Brain microvascular endothelial cell (primary cell): ENCODE data around the gene SKIDA1.

Source experiments
- DNase-seq: peaks from one replicate; pipeline ENCODE4 v3.0.0-alpha.2; 2020
- H3K27ac ChIP-seq: fragments of 250-450 bp; sonication (Bioruptor Pico); 2 replicates; pipeline ENCODE4 v1.5.1; 2020; ENCODE audit warnings: mild to moderate bottlenecking, moderate library complexity
- H3K27me3 ChIP-seq: fragments of 250-450 bp; sonication (Bioruptor Pico); replicated peaks from 2 replicates; pipeline ENCODE4 v1.5.1; 2020; ENCODE audit warnings: mild to moderate bottlenecking
- H3K36me3 ChIP-seq: fragments of 250-450 bp; sonication (Bioruptor Pico); replicated peaks from 2 replicates; pipeline ENCODE4 v1.5.1; 2020; ENCODE audit warnings: mild to moderate bottlenecking
- H3K4me3 ChIP-seq: 2 replicates; pipeline ENCODE4 v1.5.1; 2011; ENCODE audit warnings: low read depth, mild to moderate bottlenecking, control low read depth, low read length, moderate library complexity
- CTCF ChIP-seq: IDR thresholded peaks from 2 replicates; pipeline ENCODE4 v1.5.1; 2011; ENCODE audit warnings: low read depth, mild to moderate bottlenecking, moderate library complexity, low read length, control low read depth, inconsistent platforms; ENCODE audit errors: missing control alignments
- in situ Hi-C: cut with HindIII; loops from 2 replicates; pipeline ENCODE4 v1.10.0; 2017; ENCODE audit warnings: low sequenced_read_pairs, low pct_ligation_motif_present

Gene SKIDA1

GRCh38 chr10:21526860-21527597 lies 1.5 kb upstream of the SKIDA1 start:
- in situ Hi-C loops, result no loop called here
- H3K4me3 ChIP-seq, result peak overlapping the region; percentile 61
- peak overlapping the region; percentile 93 for H3K27ac ChIP-seq
- H3K36me3 ChIP-seq, result no peaks in the 10 kb centered on the region
- DNase-seq, result peak; percentile 42
- H3K27me3 ChIP-seq, result no peaks in the 10 kb centered on the region
- TF ChIP-seq CTCF, result no peak

- TF ChIP-seq CTCF, result no peak
- Histone ChIP-seq H3K27ac (peak overlapping the region; percentile 93), H3K27me3 (no peaks in the 10 kb centered on the region), H3K4me3 (peak overlapping the region; percentile 61), H3K36me3 (no peaks in the 10 kb centered on the region)
- in situ Hi-C loops, result no loop called here
- DNase-seq, result peak; percentile 60
These were observed 842 bp upstream of the SKIDA1 start for GRCh38 chr10:21526188-21526859.

- no peaks in the 10 kb centered on the region for H3K27me3 ChIP-seq
- no peaks in the 10 kb centered on the region for H3K36me3 ChIP-seq
- TF ChIP-seq CTCF, result no peak
- in situ Hi-C loops, result loop anchor here (25.0 kb wide), 2 partner anchors 237 to 413 kb away; no protein-coding TSS in a partner anchor
- DNase-seq, result no peak
- peak overlapping the region; percentile 74 for H3K4me3 ChIP-seq
- H3K27ac ChIP-seq, result peak overlapping the region; percentile 93
These were observed 736 bp downstream of the SKIDA1 start for GRCh38 chr10:21524526-21525366.

- Histone ChIP-seq H3K4me3 (peak overlapping the region; percentile 74), H3K27me3 (no peaks in the 10 kb centered on the region), H3K36me3 (no peaks in the 10 kb centered on the region), H3K27ac (no peak overlapping the region)
- TF ChIP-seq CTCF, result no peak
- no peak for DNase-seq
- in situ Hi-C loops, result loop anchor here (25.0 kb wide), 2 partner anchors 237 to 413 kb away; no protein-coding TSS in a partner anchor
These were observed 1.4 kb downstream of the SKIDA1 start for GRCh38 chr10:21524131-21524525.

DNA sequence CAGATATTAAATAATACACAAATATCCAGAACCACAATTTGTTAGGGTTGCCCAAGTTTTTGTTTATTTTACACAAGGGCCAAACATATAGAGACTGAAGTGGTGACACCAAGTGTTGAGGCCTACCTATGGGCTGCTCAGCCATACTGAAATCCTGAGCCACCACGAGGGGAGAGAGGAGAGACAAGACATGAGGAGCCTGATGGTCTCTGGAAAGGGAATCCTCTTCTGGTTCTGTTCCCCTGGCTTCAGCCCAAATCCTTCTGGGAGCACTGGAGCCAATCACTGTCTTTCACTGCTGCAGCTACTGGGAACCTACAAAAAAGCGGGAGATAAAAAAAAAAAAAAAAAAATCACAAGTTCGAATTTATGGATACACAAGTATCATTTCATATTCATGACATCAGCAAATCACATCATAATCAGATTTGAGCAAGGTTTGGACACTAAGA lies 1.9 kb downstream of the SKIDA1 start:
- Histone ChIP-seq H3K27ac (no peak overlapping the region), H3K27me3 (no peaks in the 10 kb centered on the region), H3K4me3 (no peak overlapping the region)

More for the DNA sequence above, 1.9 kb downstream of the SKIDA1 start:
- no peak for DNase-seq
- in situ Hi-C loops, result loop anchor here (25.0 kb wide), 2 partner anchors 236 to 414 kb away; no protein-coding TSS in a partner anchor
- H3K36me3 ChIP-seq, result no peaks in the 10 kb centered on the region
- TF ChIP-seq CTCF, result no peak
